ENCODE data around the gene XKR7.

GRCh38 chr20:31989030-31989645, 21.2 kb downstream of the XKR7 start:
- TF ChIP-seq ZNF565 (CRISPR knock-in tag; conservative IDR thresholded peaks at IDR 0.05; ENCODE audit: low read depth) = no peak
- TF ChIP-seq, protein P1, sequence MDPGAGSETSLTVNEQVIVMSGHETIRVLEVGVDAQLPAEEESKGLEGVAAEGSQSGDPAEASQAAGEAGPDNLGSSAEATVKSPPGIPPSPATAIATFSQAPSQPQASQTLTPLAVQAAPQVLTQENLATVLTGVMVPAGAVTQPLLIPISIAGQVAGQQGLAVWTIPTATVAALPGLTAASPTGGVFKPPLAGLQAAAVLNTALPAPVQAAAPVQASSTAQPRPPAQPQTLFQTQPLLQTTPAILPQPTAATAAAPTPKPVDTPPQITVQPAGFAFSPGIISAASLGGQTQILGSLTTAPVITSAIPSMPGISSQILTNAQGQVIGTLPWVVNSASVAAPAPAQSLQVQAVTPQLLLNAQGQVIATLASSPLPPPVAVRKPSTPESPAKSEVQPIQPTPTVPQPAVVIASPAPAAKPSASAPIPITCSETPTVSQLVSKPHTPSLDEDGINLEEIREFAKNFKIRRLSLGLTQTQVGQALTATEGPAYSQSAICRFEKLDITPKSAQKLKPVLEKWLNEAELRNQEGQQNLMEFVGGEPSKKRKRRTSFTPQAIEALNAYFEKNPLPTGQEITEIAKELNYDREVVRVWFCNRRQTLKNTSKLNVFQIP (CRISPR knock-in tag; IDR thresholded peaks at IDR 0.05; ENCODE audit: borderline replicate concordance, low read depth) = no peak
- TF ChIP-seq ZFP3 (CRISPR knock-in tag; IDR thresholded peaks at IDR 0.05) = no peak
- TF ChIP-seq TCF4 (CRISPR knock-in tag; IDR thresholded peaks at IDR 0.05; ENCODE audit: borderline replicate concordance) = no peak
